Activated CD4-positive, alpha-beta T cell treated with anti-CD3 and anti-CD28 coated beads, Interleukin-10, Interleukin-2, amounts not matched to agents 100 ng/mL and 50 ng/mL, durations not matched to agents 16 hours and 8 hours (primary cell): ENCODE results near the gene MDN1.
"Not testable (repeated sequence)": the region's sequence is repeated elsewhere in the genome, so short reads cannot be mapped to it uniquely, and the experiment has no call there.

Source experiments
- DNase-seq: peaks from one replicate; pipeline ENCODE4 v3.0.0-alpha.2; 2020

The MDN1 gene

GRCh38 chr6:89642956-89643355 lies 176.6 kb downstream of the MDN1 start:
- no peak for DNase-seq

GRCh38 chr6:89641581-89641980 lies 178.0 kb downstream of the MDN1 start:
- DNase-seq = not testable (repeated sequence)

- DNase-seq = no peak
Observed at GRCh38 chr6:89640804-89641203, 178.8 kb downstream of the MDN1 start.

GRCh38 chr6:89638320-89639195 lies 181.0 kb downstream of the MDN1 start, which contains the start of gene LYRM2:
Gene LYRM2 (minus strand): TSS chr6:89638747. CDS start chr6:89638716, 31 bp downstream.
- peak; percentile 95 for DNase-seq

GRCh38 chr6:89637960-89638319 lies 181.7 kb downstream of the MDN1 start:
- DNase-seq = no peak

- DNase-seq = not testable (repeated sequence)
Observed at GRCh38 chr6:89636412-89636811, 183.2 kb downstream of the MDN1 start.

GRCh38 chr6:89630488-89630887 lies 189.1 kb downstream of the MDN1 start:
- no peak for DNase-seq

GRCh38 chr6:89623749-89624148 lies 195.8 kb downstream of the MDN1 start:
- no peak for DNase-seq

- no peak for DNase-seq
Observed at GRCh38 chr6:89619567-89619966, 200.0 kb downstream of the MDN1 start.

- DNase-seq = no peak
Observed at GRCh38 chr6:89618026-89618425, 201.6 kb downstream of the MDN1 start.

- no peak for DNase-seq
Observed at GRCh38 chr6:89616531-89616930, 203.1 kb downstream of the MDN1 start.

GRCh38 chr6:89615882-89616281 lies 203.7 kb downstream of the MDN1 start:
- no peak for DNase-seq

- DNase-seq = no peak
Observed at GRCh38 chr6:89613790-89614189, 205.8 kb downstream of the MDN1 start.

- no peak for DNase-seq
Observed at GRCh38 chr6:89612121-89612520, 207.5 kb downstream of the MDN1 start.

- DNase-seq = no peak
Observed at GRCh38 chr6:89611666-89612065, 207.9 kb downstream of the MDN1 start.

- peak; percentile 73 for DNase-seq
Observed at GRCh38 chr6:89610149-89610642, 209.4 kb downstream of the MDN1 start.

GRCh38 chr6:89605861-89606260 lies 213.7 kb downstream of the MDN1 start:
- no peak for DNase-seq

- DNase-seq = no peak
Observed at GRCh38 chr6:89604653-89605052, 214.9 kb downstream of the MDN1 start.

- no peak for DNase-seq
Observed at GRCh38 chr6:89602166-89602565, 217.4 kb downstream of the MDN1 start.

GRCh38 chr6:89599727-89600126 lies 219.9 kb downstream of the MDN1 start:
- DNase-seq = no peak

- peak; percentile 25 for DNase-seq
Observed at GRCh38 chr6:89597988-89598387, 221.6 kb downstream of the MDN1 start.

GRCh38 chr6:89597372-89597771 lies 222.2 kb downstream of the MDN1 start:
- DNase-seq = no peak

- no peak for DNase-seq
Observed at GRCh38 chr6:89596484-89596883, 223.1 kb downstream of the MDN1 start.

GRCh38 chr6:89596056-89596455 lies 223.5 kb downstream of the MDN1 start:
- DNase-seq = peak; percentile 37
